DMS153 (cell line): ENCODE data around the gene TMEM258.

Experiments used
- DNase-seq: peaks from one replicate; lab custom pipeline; 2025; lab: John Stamatoyannopoulos, UW

The TMEM258 gene

GRCh38 chr11:61795876-61796526, 3.6 kb upstream of the TMEM258 start:
- no peak for DNase-seq

- DNase-seq: no peak
Observed at GRCh38 chr11:61795459-61795858, 3.1 kb upstream of the TMEM258 start.

- no peak for DNase-seq
Observed at GRCh38 chr11:61794579-61794978, 2.2 kb upstream of the TMEM258 start.

GRCh38 chr11:61793829-61794204, 1.4 kb upstream of the TMEM258 start:
- DNase-seq: no peak

GRCh38 chr11:61793083-61793828, 857 bp upstream of the TMEM258 start:
- no peak for DNase-seq

- DNase-seq: peak; percentile 44
Observed at GRCh38 chr11:61791737-61792309, 576 bp downstream of the TMEM258 start.

- DNase-seq: no peak
Observed at GRCh38 chr11:61787928-61788491, 4.4 kb downstream of the TMEM258 start.

- DNase-seq: no peak
Observed at GRCh38 chr11:61785837-61786402, 6.5 kb downstream of the TMEM258 start.

GRCh38 chr11:61784506-61784805, 7.9 kb downstream of the TMEM258 start:
- DNase-seq: no peak

GRCh38 chr11:61783717-61784505, 8.5 kb downstream of the TMEM258 start:
- no peak for DNase-seq

GRCh38 chr11:61782841-61783240, 9.6 kb downstream of the TMEM258 start:
- DNase-seq: no peak

- DNase-seq: no peak
Observed at GRCh38 chr11:61782299-61782698, 10.1 kb downstream of the TMEM258 start.

- no peak for DNase-seq
Observed at GRCh38 chr11:61781585-61781984, 10.8 kb downstream of the TMEM258 start.

- DNase-seq: no peak
Observed at GRCh38 chr11:61780581-61781162, 11.7 kb downstream of the TMEM258 start.

GRCh38 chr11:61779666-61780525, 12.5 kb downstream of the TMEM258 start:
- DNase-seq: no peak

- DNase-seq: no peak
Observed at GRCh38 chr11:61778920-61779650, 13.3 kb downstream of the TMEM258 start.

- no peak for DNase-seq
Observed at GRCh38 chr11:61778357-61778886, 14.0 kb downstream of the TMEM258 start.

GRCh38 chr11:61777234-61778090, 14.9 kb downstream of the TMEM258 start:
- no peak for DNase-seq

GRCh38 chr11:61776561-61777075, 15.8 kb downstream of the TMEM258 start:
- no peak for DNase-seq
